ENCODE results near the gene CSTPP1. TPM values are rescaled to one million over a fixed set of nuclear protein-coding genes. Genes with fewer than 3 reads are reported as not detected.
"Not testable (repeated sequence)": the region's sequence is repeated elsewhere in the genome, so short reads cannot be mapped to it uniquely, and the experiment has no call there.

Gene CSTPP1
- total RNA-seq, 4 donors from 2014 or later = 19.1 to 27.0 (median 21.8) TPM

DNA sequence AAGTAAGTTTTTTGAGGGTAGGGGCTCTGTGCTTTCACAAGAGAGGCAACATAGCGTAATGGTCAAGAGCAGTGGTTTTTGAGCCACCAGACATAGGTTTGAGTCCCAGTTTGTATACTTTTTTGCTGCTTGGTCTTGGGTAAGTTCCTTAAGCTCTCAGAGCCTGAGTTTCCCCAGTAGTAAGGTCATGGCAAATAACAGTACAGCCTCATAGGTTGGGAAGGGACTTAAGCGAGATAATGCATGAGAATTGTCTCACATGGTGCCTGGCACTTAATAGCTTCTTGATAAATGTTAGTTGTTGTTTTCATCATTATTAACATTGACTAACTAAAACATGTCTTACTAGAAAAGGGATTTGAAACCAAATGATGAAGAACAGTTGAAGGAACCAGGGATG, 157.0 kb downstream of the CSTPP1 start:
- Histone ChIP-seq H3K4me1 (no peaks in the 10 kb centered on the region), H3K36me3 (no peaks in the 10 kb centered on the region), H3K27me3 (no peaks in the 10 kb centered on the region), H3K4me3 (no peak overlapping the region), H3K9me3 (no peaks in the 10 kb centered on the region), H3K27ac (no peak overlapping the region)
- WGBS, 2 donors (ENCODE audit: low coverage in 1 of 2) = 90 to 100% methylated on average over 1 to 2 of the region's 2 CpGs
- no peak for ATAC-seq
- no peak for TF ChIP-seq CTCF (IDR thresholded peaks at IDR 0.05)
- TF ChIP-seq EP300 (IDR thresholded peaks at IDR 0.05) = no peak
- no peak for TF ChIP-seq POLR2AphosphoS5 (IDR thresholded peaks at IDR 0.05)
- no peak for TF ChIP-seq POLR2A (IDR thresholded peaks at IDR 0.05)

- H3K4me3 ChIP-seq = peak overlapping the region in 1 of 2 donors; percentile 24
- H3K36me3 ChIP-seq, H3K27me3 ChIP-seq, H3K27ac ChIP-seq, H3K9me3 ChIP-seq, ATAC-seq, H3K4me1 ChIP-seq: not testable (repeated sequence)
- 33 to 50% methylated on average over 1 of the region's 22 CpGs for WGBS, 2 donors (ENCODE audit: low coverage in 1 of 2)
These were observed 160.3 kb downstream of the CSTPP1 start for GRCh38 chr11:47096871-47097270.

DNA sequence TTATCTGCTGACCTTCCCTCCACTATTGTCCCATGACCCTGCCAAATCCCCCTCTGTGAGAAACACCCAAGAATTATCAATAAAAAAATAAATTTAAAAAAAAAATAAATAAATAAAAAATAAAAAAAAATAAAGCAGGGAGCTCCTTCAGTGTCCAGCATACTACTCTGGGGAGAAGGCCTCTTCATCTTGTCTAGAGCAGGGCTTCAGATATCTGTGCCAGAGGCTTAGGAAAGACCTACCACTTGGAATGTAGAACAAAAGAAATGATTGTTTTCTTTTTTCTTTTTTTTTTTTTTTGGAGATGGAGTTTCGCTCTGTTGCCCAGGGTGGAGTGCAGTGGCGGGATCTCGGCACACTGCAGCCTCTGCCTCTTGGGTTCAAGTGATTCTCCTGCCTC, 161.7 kb downstream of the CSTPP1 start:
- not testable (repeated sequence) for H3K4me3 ChIP-seq, H3K27ac ChIP-seq, H3K27me3 ChIP-seq, H3K4me1 ChIP-seq, ATAC-seq, H3K9me3 ChIP-seq, H3K36me3 ChIP-seq
- WGBS, 2 donors (ENCODE audit: low coverage in 1 of 2) = 100% methylated on average over 3 of the region's 3 CpGs

GRCh38 chr11:47099214-47099917, 162.8 kb downstream of the CSTPP1 start:
- H3K36me3 ChIP-seq = no peaks in the 10 kb centered on the region
- H3K9me3 ChIP-seq = no peaks in the 10 kb centered on the region
- no peaks in the 10 kb centered on the region for H3K27me3 ChIP-seq
- no peaks in the 10 kb centered on the region for H3K4me1 ChIP-seq
- WGBS, 2 donors (ENCODE audit: low coverage in 1 of 2) = 83 to 91% methylated on average over 2 to 3 of the region's 3 CpGs
- TF ChIP-seq POLR2AphosphoS5 (IDR thresholded peaks at IDR 0.05) (no peak), EP300 (IDR thresholded peaks at IDR 0.05) (no peak), CTCF (IDR thresholded peaks at IDR 0.05) (no peak), POLR2A (IDR thresholded peaks at IDR 0.05) (no peak)
- H3K4me3 ChIP-seq = no peak overlapping the region
- no peak overlapping the region for H3K27ac ChIP-seq
- no peak for ATAC-seq

DNA sequence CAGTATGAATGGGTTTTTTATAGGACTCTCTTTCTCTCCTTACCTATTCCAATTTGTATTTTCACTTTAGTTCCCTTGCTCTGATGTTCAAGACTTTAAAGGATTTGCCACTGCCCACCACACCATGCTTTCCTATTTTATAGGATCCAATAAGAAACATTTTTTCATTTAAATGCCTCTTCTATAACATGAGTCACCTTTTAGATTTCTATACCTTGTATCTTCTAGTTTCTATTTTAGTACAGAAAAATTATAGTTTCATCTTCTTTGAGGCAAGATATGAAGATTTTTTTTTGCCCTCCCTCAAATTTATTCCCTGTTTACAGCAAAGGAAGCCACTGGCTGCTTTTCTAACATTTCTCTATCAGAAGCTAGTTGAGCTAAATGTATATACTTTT, 163.4 kb downstream of the CSTPP1 start:
- H3K9me3 ChIP-seq = no peaks in the 10 kb centered on the region
- no peaks in the 10 kb centered on the region for H3K4me1 ChIP-seq
- no peak for TF ChIP-seq POLR2A (IDR thresholded peaks at IDR 0.05)
- no peak for TF ChIP-seq CTCF (IDR thresholded peaks at IDR 0.05)
- no peak for TF ChIP-seq POLR2AphosphoS5 (IDR thresholded peaks at IDR 0.05)
- no peak for TF ChIP-seq EP300 (IDR thresholded peaks at IDR 0.05)
- H3K36me3 ChIP-seq = no peaks in the 10 kb centered on the region
- H3K27me3 ChIP-seq = no peaks in the 10 kb centered on the region
- no peak overlapping the region for H3K27ac ChIP-seq
- no peak for ATAC-seq
- no peak overlapping the region for H3K4me3 ChIP-seq

- TF ChIP-seq POLR2AphosphoS5 (IDR thresholded peaks at IDR 0.05) (no peak), POLR2A (IDR thresholded peaks at IDR 0.05) (no peak), EP300 (IDR thresholded peaks at IDR 0.05) (no peak), CTCF (IDR thresholded peaks at IDR 0.05) (no peak)
- Histone ChIP-seq H3K27me3 (no peaks in the 10 kb centered on the region), H3K4me1 (no peaks in the 10 kb centered on the region), H3K4me3 (no peak overlapping the region), H3K9me3 (no peaks in the 10 kb centered on the region), H3K36me3 (no peaks in the 10 kb centered on the region), H3K27ac (no peak overlapping the region)
- WGBS, 2 donors (ENCODE audit: low coverage in 1 of 2) = 81 to 92% methylated on average over 3 of the region's 3 CpGs
- no peak for ATAC-seq
These were observed 164.8 kb downstream of the CSTPP1 start for GRCh38 chr11:47101406-47101805.

Measured in gastroesophageal sphincter (tissue), 4 donors.